OCI-LY7 (cell line): Measurements from ENCODE around the gene ZNF207. TPM values are rescaled to one million over a fixed set of nuclear protein-coding genes. Genes with fewer than 3 reads are reported as not detected.
"Not testable (repeated sequence)": the region's sequence is repeated elsewhere in the genome, so short reads cannot be mapped to it uniquely, and the experiment has no call there.

Experiments used
- BruUV-seq: library from RNA; stranded (reverse); fragments of 400-500 nt; replicated peaks from 2 replicates; lab custom pipeline; 2021; lab: Mats Ljungman, UMichigan
- CTCF ChIA-PET: fragments of 300-600 bp; sonication (Branson Sonifier 250); formaldehyde crosslinking; loops from one replicate; lab custom pipeline; 2022; ENCODE audit warnings: antibody characterized with exemption; ENCODE audit not compliant: unreplicated experiment; lab: Charles Lee
- POLR2A ChIA-PET: fragments of 300-600 bp; sonication (Branson Sonifier 250); formaldehyde crosslinking; loops from one replicate; lab custom pipeline; 2022; ENCODE audit warnings: antibody characterized with exemption; lab: Charles Lee
- DNase-seq: peaks from one replicate; pipeline ENCODE4 v3.0.0-alpha.2; 2015; ENCODE audit warnings: low spot score
- H2AFZ ChIP-seq: fragments of 200-600 bp; sonication (generic), shearing (Covaris generic); 2 replicates; pipeline ENCODE4 v1.6.1; 2014; ENCODE audit warnings: mild to moderate bottlenecking, antibody characterized with exemption, low read length, moderate library complexity
- H3K27ac ChIP-seq: fragments of 200-600 bp; sonication (generic); 2 replicates; pipeline ENCODE4 v1.5.1; 2014; ENCODE audit warnings: mixed run types, low read depth, mild to moderate bottlenecking, moderate library complexity, low read length, inconsistent platforms; ENCODE audit not compliant: poor library complexity, severe bottlenecking
- H3K36me3 ChIP-seq: fragments of 200-600 bp; sonication (generic); 2 replicates; pipeline ENCODE4 v1.6.1; 2014; ENCODE audit warnings: mild to moderate bottlenecking, antibody characterized with exemption, low read length, moderate library complexity, mixed read lengths; ENCODE audit not compliant: insufficient read depth
- H3K4me1 ChIP-seq: fragments of 200-600 bp; sonication (generic); 2 replicates; pipeline ENCODE4 v1.5.1; 2014; ENCODE audit warnings: mild to moderate bottlenecking, low read length; ENCODE audit not compliant: insufficient read depth, poor library complexity, severe bottlenecking
- H3K4me2 ChIP-seq: fragments of 200-600 bp; sonication (generic); 2 replicates; pipeline ENCODE4 v1.6.1; 2014; ENCODE audit warnings: mild to moderate bottlenecking, low read length
- H3K4me3 ChIP-seq: fragments of 200-600 bp; sonication (generic); 2 replicates; pipeline ENCODE4 v1.5.1; 2014; ENCODE audit warnings: mild to moderate bottlenecking, low read depth, low read length; ENCODE audit not compliant: poor library complexity, severe bottlenecking
- H3K79me2 ChIP-seq: fragments of 200-600 bp; sonication (generic); 2 replicates; pipeline ENCODE4 v1.6.1; 2016; ENCODE audit warnings: low read depth, mild to moderate bottlenecking, low read length, moderate library complexity, mixed read lengths; ENCODE audit not compliant: insufficient read depth
- H3K9me2 ChIP-seq: fragments of 200-600 bp; sonication (generic); 2 replicates; pipeline ENCODE4 v1.6.1; 2016; ENCODE audit warnings: mild to moderate bottlenecking, low read length, mixed read lengths; ENCODE audit not compliant: insufficient read depth
- H3K9me3 ChIP-seq: fragments of 200-600 bp; sonication (generic); 2 replicates; pipeline ENCODE4 v1.6.1; 2014; ENCODE audit warnings: mild to moderate bottlenecking, mixed run types, low read length, mixed read lengths
- H4K20me1 ChIP-seq: fragments of 200-600 bp; sonication (generic); 2 replicates; pipeline ENCODE4 v1.6.1; 2014; ENCODE audit warnings: mild to moderate bottlenecking, antibody characterized with exemption, low read length, moderate library complexity, mixed read lengths; ENCODE audit not compliant: insufficient read depth
- EZH2phosphoT487 ChIP-seq: fragments of 200-600 bp; sonication (generic); IDR thresholded peaks from 2 replicates; pipeline ENCODE4 v1.6.1; 2018; ENCODE audit warnings: low read depth, borderline replicate concordance, mild to moderate bottlenecking, mixed run types, antibody characterized with exemption, low read length, moderate library complexity, mixed read lengths
- intact Hi-C: fragments of 100-400 bp; cut with micrococcal nuclease; formaldehyde crosslinking; loops from one replicate; pipeline ENCODE4 v1.10.0; 2022; ENCODE audit not compliant: unreplicated experiment
- total RNA-seq, 2 experiments: library from RNA; depleted of rRNA in 1 of 2; stranded (reverse); fragments of >200 nt in 1 of 2; shearing (Covaris generic) in 1 of 2; gene quantifications; 2 replicates each; pipeline ENCODE4 v1.2.3, GENCODE V29; 2014 to 2022
- TF ChIP-seq, protein P1 (sequence below): fragments of 200-600 bp; sonication (generic); conservative IDR thresholded peaks from 2 replicates; pipeline ENCODE4 v1.5.1; 2014; ENCODE audit warnings: mild to moderate bottlenecking, antibody characterized with exemption, low read length, moderate library complexity, mixed read lengths

ZNF207 gene
- total RNA-seq, 2 experiments from 2014 or later: 157 to 284 TPM

DNA sequence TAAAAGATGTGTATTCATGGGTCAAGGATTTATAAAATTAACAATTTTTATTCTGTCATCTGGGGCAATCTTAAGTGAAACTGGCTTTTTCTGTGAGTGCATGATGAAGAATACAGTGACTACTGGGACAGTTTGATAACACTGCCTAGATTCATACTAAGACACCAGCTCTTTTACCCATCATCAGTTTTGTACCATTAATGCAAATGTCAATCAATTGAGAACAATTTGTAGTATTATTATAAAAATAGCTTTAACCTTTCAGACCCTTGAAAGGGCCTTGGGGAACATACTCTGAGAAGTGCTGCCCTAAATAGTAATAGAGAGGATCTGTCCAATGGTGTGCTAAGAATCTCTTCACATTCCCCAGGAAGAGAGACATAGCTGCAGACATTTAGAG is 49.0 kb downstream of the ZNF207 start:
- H3K4me1 ChIP-seq: no peaks in the 10 kb centered on the region
- H4K20me1 ChIP-seq: no peaks in the 10 kb centered on the region
- TSS peak; percentile 40 for BruUV-seq
- H3K36me3 ChIP-seq: no peaks in the 10 kb centered on the region
- ChIA-PET POLR2A (no interaction called here), CTCF (no interaction called here)
- H3K9me2 ChIP-seq: no peaks in the 10 kb centered on the region
- H3K9me3 ChIP-seq: no peaks in the 10 kb centered on the region
- H3K4me3 ChIP-seq: no peak overlapping the region
- no peaks in the 10 kb centered on the region for H3K79me2 ChIP-seq
- H3K4me2 ChIP-seq: no peak overlapping the region
- no peak overlapping the region for H2AFZ ChIP-seq
- DNase-seq: no peak
- TF ChIP-seq, protein P1, sequence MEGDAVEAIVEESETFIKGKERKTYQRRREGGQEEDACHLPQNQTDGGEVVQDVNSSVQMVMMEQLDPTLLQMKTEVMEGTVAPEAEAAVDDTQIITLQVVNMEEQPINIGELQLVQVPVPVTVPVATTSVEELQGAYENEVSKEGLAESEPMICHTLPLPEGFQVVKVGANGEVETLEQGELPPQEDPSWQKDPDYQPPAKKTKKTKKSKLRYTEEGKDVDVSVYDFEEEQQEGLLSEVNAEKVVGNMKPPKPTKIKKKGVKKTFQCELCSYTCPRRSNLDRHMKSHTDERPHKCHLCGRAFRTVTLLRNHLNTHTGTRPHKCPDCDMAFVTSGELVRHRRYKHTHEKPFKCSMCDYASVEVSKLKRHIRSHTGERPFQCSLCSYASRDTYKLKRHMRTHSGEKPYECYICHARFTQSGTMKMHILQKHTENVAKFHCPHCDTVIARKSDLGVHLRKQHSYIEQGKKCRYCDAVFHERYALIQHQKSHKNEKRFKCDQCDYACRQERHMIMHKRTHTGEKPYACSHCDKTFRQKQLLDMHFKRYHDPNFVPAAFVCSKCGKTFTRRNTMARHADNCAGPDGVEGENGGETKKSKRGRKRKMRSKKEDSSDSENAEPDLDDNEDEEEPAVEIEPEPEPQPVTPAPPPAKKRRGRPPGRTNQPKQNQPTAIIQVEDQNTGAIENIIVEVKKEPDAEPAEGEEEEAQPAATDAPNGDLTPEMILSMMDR: no peak
- intact Hi-C loops: no loop called here
- H3K27ac ChIP-seq: no peak overlapping the region

DNA sequence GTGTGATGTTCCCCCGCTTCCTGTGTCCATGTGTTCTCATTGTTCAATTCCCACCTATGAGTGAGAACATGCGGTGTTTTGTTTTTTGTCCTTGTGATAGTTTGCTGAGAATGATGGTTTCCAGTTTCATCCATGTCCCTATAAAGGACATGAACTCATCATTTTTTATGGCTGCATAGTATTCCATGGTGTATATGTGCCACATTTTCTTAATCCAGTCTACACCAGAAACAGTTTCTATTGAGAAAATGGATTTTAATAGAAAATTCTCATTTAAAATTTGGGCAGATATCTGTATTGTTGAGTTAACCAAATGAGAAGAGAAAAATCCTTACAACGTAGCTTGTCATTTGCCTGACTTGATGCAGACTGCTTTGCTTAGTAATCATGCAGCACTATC is 60.1 kb downstream of the ZNF207 start:
- CTCF ChIA-PET, DNase-seq, H3K27ac ChIP-seq, H3K9me2 ChIP-seq, H3K4me2 ChIP-seq, H3K79me2 ChIP-seq, H3K36me3 ChIP-seq, BruUV-seq, intact Hi-C loops, H3K4me1 ChIP-seq, H3K9me3 ChIP-seq, H4K20me1 ChIP-seq, POLR2A ChIA-PET, H2AFZ ChIP-seq, H3K4me3 ChIP-seq: not testable (repeated sequence)

GRCh38 chr17:32426894-32427293 is 76.9 kb downstream of the ZNF207 start:
- Histone ChIP-seq H3K9me3 (peaks cover 15% of the 10 kb centered on the region), H3K4me3 (no peak overlapping the region), H2AFZ (no peak overlapping the region), H3K79me2 (no peaks in the 10 kb centered on the region), H4K20me1 (no peaks in the 10 kb centered on the region), H3K27ac (no peak overlapping the region), H3K36me3 (no peaks in the 10 kb centered on the region), H3K9me2 (no peaks in the 10 kb centered on the region), H3K4me2 (no peak overlapping the region), H3K4me1 (no peaks in the 10 kb centered on the region)
- CTCF ChIA-PET: no interaction called here
- DNase-seq: no peak
- intact Hi-C loops: no loop called here
- TF ChIP-seq EZH2phosphoT487: no peak
- TF ChIP-seq, protein P1: no peak
- no TSS peak for BruUV-seq
- POLR2A ChIA-PET: no interaction called here
